HEK293 (cell line): ENCODE results near the gene REN.

Source experiments
- CTCF ChIA-PET: fragments of 350-600 bp; formaldehyde crosslinking; extraction: SDS; loops from one replicate; lab custom pipeline; 2021; ENCODE audit warnings: antibody characterized with exemption; lab: Yijun Ruan, JAX
- POLR2A ChIA-PET: fragments of 300-600 bp; formaldehyde crosslinking; extraction: SDS; loops from one replicate; lab custom pipeline; 2020; ENCODE audit warnings: antibody characterized with exemption, inconsistent platforms; lab: Yijun Ruan, JAX
- H3K27ac ChIP-seq: fragments of 200-500 bp; sonication (Bioruptor generic); 2 replicates; pipeline ENCODE4 v1.5.1; 2014; ENCODE audit warnings: low read depth, low read length, control low read depth, inconsistent platforms; ENCODE audit errors: extremely low read depth
- H3K36me3 ChIP-seq, 2 experiments: fragments of 200-500 bp in 1 of 2; sonication (Bioruptor generic) in 1 of 2; 1 replicate in 1 of 2; 2 replicates in 1 of 2; pipeline ENCODE4 v1.5.1; 2014 to 2017; ENCODE audit warnings: inconsistent platforms in 2 of 2, low read length in 2 of 2; ENCODE audit not compliant: control insufficient read depth in 2 of 2, insufficient read depth in 1 of 2
- H3K4me1 ChIP-seq: fragments of 200-500 bp; sonication (Bioruptor generic); 2 replicates; pipeline ENCODE4 v1.5.1; 2014; ENCODE audit warnings: mild to moderate bottlenecking, low read length, inconsistent platforms; ENCODE audit not compliant: control insufficient read depth, insufficient read depth
- H3K4me3 ChIP-seq: 2 replicates; pipeline ENCODE4 v1.5.1; 2011; ENCODE audit warnings: low read depth, mild to moderate bottlenecking, control low read depth, low read length, moderate library complexity
- H3K9me3 ChIP-seq: fragments of 200-500 bp; sonication (Bioruptor generic); 2 replicates; pipeline ENCODE4 v1.5.1; 2014; ENCODE audit warnings: low read depth, low read length, inconsistent platforms; ENCODE audit not compliant: control insufficient read depth, insufficient read depth
- GLIS1 ChIP-seq: fragments of 450-650 bp; formaldehyde crosslinking; IDR thresholded peaks from 2 replicates; pipeline ENCODE4 v1.5.1; 2016; ENCODE audit warnings: missing biosample characterization, missing genetic modification characterization
- SCRT2 ChIP-seq: fragments of 450-650 bp; formaldehyde crosslinking; IDR thresholded peaks from 2 replicates; pipeline ENCODE4 v1.5.1; 2016; ENCODE audit warnings: missing biosample characterization, missing genetic modification characterization
- ZBTB17 ChIP-seq: fragments of 450-650 bp; formaldehyde crosslinking; IDR thresholded peaks from 2 replicates; pipeline ENCODE4 v1.5.1; 2016; ENCODE audit warnings: missing biosample characterization, missing genetic modification characterization
- ZFP41 ChIP-seq: fragments of 450-650 bp; formaldehyde crosslinking; IDR thresholded peaks from 2 replicates; pipeline ENCODE4 v1.5.1; 2016; ENCODE audit warnings: missing biosample characterization, missing genetic modification characterization, borderline replicate concordance
- ZNF426 ChIP-seq: fragments of 450-650 bp; formaldehyde crosslinking; IDR thresholded peaks from 2 replicates; pipeline ENCODE4 v1.5.1; 2017; ENCODE audit warnings: missing biosample characterization, missing genetic modification characterization, mild to moderate bottlenecking, inconsistent platforms, moderate library complexity
- ZSCAN30 ChIP-seq: fragments of 450-650 bp; IDR thresholded peaks from 2 replicates; pipeline ENCODE4 v1.5.1; 2018; ENCODE audit warnings: missing biosample characterization, mild to moderate bottlenecking, missing genetic modification characterization, moderate library complexity
- TF ChIP-seq, protein P1 (sequence below): fragments of 450-650 bp; formaldehyde crosslinking; IDR thresholded peaks from 2 replicates; pipeline ENCODE4 v1.5.1; 2016; ENCODE audit warnings: missing biosample characterization, missing genetic modification characterization, borderline replicate concordance
- TF ChIP-seq, protein P2 (sequence below): fragments of 450-650 bp; formaldehyde crosslinking; IDR thresholded peaks from 2 replicates; pipeline ENCODE4 v1.5.0; 2017; ENCODE audit warnings: missing biosample characterization, missing genetic modification characterization, borderline replicate concordance
- TF ChIP-seq, protein P3 (sequence below): fragments of 450-650 bp; formaldehyde crosslinking; IDR thresholded peaks from 2 replicates; pipeline ENCODE4 v1.5.1; 2016; ENCODE audit warnings: missing biosample characterization, missing genetic modification characterization

Gene REN

DNA sequence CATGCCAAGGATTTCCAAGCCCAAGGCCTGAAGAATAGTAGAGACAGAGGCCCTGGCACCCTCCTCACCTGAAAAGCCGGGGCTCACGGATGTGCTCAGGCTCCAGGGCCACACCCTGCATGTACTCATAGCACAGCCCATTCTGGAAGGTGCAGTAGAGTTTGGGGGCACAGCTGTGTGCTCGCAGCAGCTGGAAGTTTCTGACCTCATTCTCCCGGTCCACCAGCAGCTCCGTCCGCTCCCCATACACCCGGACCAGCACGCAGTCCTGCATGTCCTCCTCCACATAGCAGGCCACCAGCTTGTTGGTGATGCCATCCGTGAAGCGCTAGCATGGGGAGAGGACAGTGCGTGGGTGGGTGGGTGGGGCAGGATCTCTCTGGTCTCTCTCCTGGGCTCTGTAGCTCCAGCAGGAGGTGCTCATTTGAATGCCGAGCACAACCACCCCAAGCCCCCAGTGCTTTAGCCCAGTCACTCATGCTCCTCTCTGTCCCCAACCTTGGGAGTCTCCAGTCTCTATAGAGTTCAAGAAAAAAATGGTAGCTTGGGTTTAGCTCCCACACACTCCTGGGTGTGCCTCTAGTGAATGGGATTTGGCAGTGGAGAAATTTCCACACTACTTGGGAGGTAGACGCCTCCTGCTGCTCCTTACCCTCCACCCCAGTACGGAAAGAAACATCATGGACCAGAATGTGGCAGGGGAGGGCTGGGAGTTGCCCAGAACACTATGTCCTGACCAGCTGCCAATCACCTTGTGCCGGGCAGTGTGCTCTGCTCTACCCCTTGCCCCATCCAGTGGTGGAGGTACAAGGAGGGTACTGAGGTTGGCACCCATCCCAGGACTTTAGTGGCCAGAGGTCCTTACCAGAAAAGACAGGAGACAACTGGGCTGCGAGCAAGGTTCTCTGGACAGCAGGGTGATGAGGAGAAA, 16.2 kb downstream of the REN start:
- Histone ChIP-seq H3K36me3 (peaks cover 0 to 12% of the 10 kb centered on the region in 2 experiments; a peak in 1 of 3 replicates), H3K4me1 (peaks cover 3% of the 10 kb centered on the region), H3K9me3 (no peaks in the 10 kb centered on the region), H3K4me3 (no peak overlapping the region), H3K27ac (no peak overlapping the region)
- TF ChIP-seq GLIS1 (tag by site-specific recombination) (peak; percentile 44), ZFP41 (tag by site-specific recombination) (no peak)
- TF ChIP-seq, protein P1, sequence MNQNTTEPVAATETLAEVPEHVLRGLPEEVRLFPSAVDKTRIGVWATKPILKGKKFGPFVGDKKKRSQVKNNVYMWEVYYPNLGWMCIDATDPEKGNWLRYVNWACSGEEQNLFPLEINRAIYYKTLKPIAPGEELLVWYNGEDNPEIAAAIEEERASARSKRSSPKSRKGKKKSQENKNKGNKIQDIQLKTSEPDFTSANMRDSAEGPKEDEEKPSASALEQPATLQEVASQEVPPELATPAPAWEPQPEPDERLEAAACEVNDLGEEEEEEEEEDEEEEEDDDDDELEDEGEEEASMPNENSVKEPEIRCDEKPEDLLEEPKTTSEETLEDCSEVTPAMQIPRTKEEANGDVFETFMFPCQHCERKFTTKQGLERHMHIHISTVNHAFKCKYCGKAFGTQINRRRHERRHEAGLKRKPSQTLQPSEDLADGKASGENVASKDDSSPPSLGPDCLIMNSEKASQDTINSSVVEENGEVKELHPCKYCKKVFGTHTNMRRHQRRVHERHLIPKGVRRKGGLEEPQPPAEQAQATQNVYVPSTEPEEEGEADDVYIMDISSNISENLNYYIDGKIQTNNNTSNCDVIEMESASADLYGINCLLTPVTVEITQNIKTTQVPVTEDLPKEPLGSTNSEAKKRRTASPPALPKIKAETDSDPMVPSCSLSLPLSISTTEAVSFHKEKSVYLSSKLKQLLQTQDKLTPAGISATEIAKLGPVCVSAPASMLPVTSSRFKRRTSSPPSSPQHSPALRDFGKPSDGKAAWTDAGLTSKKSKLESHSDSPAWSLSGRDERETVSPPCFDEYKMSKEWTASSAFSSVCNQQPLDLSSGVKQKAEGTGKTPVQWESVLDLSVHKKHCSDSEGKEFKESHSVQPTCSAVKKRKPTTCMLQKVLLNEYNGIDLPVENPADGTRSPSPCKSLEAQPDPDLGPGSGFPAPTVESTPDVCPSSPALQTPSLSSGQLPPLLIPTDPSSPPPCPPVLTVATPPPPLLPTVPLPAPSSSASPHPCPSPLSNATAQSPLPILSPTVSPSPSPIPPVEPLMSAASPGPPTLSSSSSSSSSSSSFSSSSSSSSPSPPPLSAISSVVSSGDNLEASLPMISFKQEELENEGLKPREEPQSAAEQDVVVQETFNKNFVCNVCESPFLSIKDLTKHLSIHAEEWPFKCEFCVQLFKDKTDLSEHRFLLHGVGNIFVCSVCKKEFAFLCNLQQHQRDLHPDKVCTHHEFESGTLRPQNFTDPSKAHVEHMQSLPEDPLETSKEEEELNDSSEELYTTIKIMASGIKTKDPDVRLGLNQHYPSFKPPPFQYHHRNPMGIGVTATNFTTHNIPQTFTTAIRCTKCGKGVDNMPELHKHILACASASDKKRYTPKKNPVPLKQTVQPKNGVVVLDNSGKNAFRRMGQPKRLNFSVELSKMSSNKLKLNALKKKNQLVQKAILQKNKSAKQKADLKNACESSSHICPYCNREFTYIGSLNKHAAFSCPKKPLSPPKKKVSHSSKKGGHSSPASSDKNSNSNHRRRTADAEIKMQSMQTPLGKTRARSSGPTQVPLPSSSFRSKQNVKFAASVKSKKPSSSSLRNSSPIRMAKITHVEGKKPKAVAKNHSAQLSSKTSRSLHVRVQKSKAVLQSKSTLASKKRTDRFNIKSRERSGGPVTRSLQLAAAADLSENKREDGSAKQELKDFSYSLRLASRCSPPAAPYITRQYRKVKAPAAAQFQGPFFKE (tag by site-specific recombination), result no peak
- CTCF ChIA-PET, result interaction anchor here (0.6 to 2.9 kb wide), 5 partner anchors 13 to 351 kb away, joined by 3 to 9 read pairs (median 5); no protein-coding TSS in a partner anchor
- POLR2A ChIA-PET, result interaction anchor here (1.0 kb wide), 1 partner anchor 12 kb away, joined by 4 read pairs; no protein-coding TSS in a partner anchor

DNA sequence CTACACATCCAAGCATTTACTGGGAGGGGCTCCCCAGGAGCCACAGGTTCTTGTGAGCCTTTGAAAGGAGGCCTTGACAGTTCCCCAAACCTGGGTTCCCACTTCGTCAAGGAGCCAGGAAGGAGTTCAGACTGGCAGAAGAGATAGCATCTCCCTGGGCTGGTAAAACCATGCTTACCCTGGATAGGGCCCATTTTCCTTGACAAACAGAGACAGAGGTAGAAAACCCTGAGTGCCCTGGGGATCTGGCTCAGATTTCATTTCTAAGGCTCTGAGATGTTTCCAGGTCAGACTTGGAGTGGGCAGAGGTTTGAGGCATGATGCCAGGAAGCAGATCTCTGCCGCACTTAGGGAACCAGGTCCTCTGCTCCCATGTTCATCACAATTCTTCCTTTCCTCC, 17.0 kb downstream of the REN start:
- TF ChIP-seq ZBTB17 (tag by site-specific recombination), result no peak
- TF ChIP-seq SCRT2 (tag by site-specific recombination), result 0 out of 2 replicates have a peak, but pooled peaks have one; percentile 12
- TF ChIP-seq, protein P2, sequence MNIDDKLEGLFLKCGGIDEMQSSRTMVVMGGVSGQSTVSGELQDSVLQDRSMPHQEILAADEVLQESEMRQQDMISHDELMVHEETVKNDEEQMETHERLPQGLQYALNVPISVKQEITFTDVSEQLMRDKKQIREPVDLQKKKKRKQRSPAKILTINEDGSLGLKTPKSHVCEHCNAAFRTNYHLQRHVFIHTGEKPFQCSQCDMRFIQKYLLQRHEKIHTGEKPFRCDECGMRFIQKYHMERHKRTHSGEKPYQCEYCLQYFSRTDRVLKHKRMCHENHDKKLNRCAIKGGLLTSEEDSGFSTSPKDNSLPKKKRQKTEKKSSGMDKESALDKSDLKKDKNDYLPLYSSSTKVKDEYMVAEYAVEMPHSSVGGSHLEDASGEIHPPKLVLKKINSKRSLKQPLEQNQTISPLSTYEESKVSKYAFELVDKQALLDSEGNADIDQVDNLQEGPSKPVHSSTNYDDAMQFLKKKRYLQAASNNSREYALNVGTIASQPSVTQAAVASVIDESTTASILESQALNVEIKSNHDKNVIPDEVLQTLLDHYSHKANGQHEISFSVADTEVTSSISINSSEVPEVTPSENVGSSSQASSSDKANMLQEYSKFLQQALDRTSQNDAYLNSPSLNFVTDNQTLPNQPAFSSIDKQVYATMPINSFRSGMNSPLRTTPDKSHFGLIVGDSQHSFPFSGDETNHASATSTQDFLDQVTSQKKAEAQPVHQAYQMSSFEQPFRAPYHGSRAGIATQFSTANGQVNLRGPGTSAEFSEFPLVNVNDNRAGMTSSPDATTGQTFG (tag by site-specific recombination), result no peak
- TF ChIP-seq ZSCAN30 (tag by site-specific recombination), result no peak
- TF ChIP-seq, protein P3, sequence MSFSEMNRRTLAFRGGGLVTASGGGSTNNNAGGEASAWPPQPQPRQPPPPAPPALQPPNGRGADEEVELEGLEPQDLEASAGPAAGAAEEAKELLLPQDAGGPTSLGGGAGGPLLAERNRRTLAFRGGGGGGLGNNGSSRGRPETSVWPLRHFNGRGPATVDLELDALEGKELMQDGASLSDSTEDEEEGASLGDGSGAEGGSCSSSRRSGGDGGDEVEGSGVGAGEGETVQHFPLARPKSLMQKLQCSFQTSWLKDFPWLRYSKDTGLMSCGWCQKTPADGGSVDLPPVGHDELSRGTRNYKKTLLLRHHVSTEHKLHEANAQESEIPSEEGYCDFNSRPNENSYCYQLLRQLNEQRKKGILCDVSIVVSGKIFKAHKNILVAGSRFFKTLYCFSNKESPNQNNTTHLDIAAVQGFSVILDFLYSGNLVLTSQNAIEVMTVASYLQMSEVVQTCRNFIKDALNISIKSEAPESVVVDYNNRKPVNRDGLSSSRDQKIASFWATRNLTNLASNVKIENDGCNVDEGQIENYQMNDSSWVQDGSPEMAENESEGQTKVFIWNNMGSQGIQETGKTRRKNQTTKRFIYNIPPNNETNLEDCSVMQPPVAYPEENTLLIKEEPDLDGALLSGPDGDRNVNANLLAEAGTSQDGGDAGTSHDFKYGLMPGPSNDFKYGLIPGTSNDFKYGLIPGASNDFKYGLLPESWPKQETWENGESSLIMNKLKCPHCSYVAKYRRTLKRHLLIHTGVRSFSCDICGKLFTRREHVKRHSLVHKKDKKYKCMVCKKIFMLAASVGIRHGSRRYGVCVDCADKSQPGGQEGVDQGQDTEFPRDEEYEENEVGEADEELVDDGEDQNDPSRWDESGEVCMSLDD (tag by site-specific recombination), result no peak
- no peak for TF ChIP-seq ZNF426 (tag by site-specific recombination)
- H3K27ac ChIP-seq, result no peak overlapping the region
- H3K4me3 ChIP-seq, result no peak overlapping the region
- no peaks in the 10 kb centered on the region for H3K9me3 ChIP-seq
- POLR2A ChIA-PET, result no interaction called here
- H3K36me3 ChIP-seq, result peaks cover 0 to 12% of the 10 kb centered on the region in 2 experiments; a peak in 1 of 3 replicates
- CTCF ChIA-PET, result interaction anchor here (0.6 to 2.9 kb wide), 4 partner anchors 13 to 644 kb away, joined by 3 to 9 read pairs (median 4); no protein-coding TSS in a partner anchor
- H3K4me1 ChIP-seq, result peaks cover 3% of the 10 kb centered on the region
